Osteocyte (in vitro differentiated cells): ENCODE measurements around the gene TRERF1. TPM values are rescaled to one million over a fixed set of nuclear protein-coding genes. Genes with fewer than 3 reads are reported as not detected.

Experiments
- DNase-seq: peaks from one replicate; pipeline ENCODE4 v3.0.0; 2021; ENCODE audit warnings: mixed read lengths; ENCODE audit not compliant: unreplicated experiment; ENCODE audit errors: extremely low spot score
- H3K27ac Mint-ChIP-seq: one replicate; pipeline ENCODE4 v1.8.0; 2021; ENCODE audit warnings: mild to moderate bottlenecking, mixed read lengths; ENCODE audit not compliant: unreplicated experiment
- H3K27me3 Mint-ChIP-seq: one replicate; pipeline ENCODE4 v1.8.0; 2021; ENCODE audit warnings: mixed read lengths; ENCODE audit not compliant: unreplicated experiment
- H3K36me3 Mint-ChIP-seq: one replicate; pipeline ENCODE4 v1.8.0; 2021; ENCODE audit warnings: mixed read lengths; ENCODE audit not compliant: unreplicated experiment
- H3K4me1 Mint-ChIP-seq: one replicate; pipeline ENCODE4 v1.8.0; 2021; ENCODE audit warnings: mixed read lengths; ENCODE audit not compliant: unreplicated experiment
- H3K4me3 Mint-ChIP-seq: one replicate; pipeline ENCODE4 v1.8.0; 2021; ENCODE audit warnings: mild to moderate bottlenecking, moderate library complexity, mixed read lengths; ENCODE audit not compliant: unreplicated experiment
- H3K9me3 Mint-ChIP-seq: one replicate; pipeline ENCODE4 v1.8.0; 2021; ENCODE audit warnings: mixed read lengths; ENCODE audit not compliant: unreplicated experiment
- total RNA-seq: library from RNA; stranded (reverse); gene quantifications from 2 replicates; pipeline ENCODE4 v1.2.1, GENCODE V29; 2021
- TF ChIP-seq, protein P1 (sequence below): fragments of 200-600 bp; sonication (generic); IDR thresholded peaks from 2 replicates; pipeline ENCODE4 v1.5.0; 2021; ENCODE audit warnings: antibody characterized with exemption, mild to moderate bottlenecking, moderate library complexity

Gene TRERF1
- total RNA-seq, 1 donor from 2014 or later: 6.4 TPM

DNA sequence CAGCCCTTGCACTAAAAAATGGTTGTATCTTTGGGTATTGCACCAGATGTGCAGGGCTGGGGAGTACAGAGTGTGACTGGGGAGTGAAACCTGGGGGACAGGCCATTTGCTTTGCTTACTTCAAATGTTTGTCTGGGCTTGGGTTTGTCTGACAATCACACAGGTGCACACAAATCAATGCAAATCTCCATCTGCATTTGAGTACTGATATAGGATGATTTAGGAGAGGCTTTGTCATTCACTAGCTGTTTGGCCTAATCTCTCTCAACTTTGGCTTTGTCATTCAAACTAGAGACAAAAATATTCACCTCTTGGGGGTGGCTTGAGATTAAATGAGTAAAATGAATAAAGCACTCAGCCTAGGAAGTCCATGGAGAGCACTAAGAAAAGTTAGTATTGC, 274.7 kb downstream of the TRERF1 start:
- no peak overlapping the region for H3K4me3 Mint-ChIP-seq
- DNase-seq: no peak
- H3K9me3 Mint-ChIP-seq: no peaks in the 10 kb centered on the region
- no peaks in the 10 kb centered on the region for H3K4me1 Mint-ChIP-seq
- TF ChIP-seq, protein P1, sequence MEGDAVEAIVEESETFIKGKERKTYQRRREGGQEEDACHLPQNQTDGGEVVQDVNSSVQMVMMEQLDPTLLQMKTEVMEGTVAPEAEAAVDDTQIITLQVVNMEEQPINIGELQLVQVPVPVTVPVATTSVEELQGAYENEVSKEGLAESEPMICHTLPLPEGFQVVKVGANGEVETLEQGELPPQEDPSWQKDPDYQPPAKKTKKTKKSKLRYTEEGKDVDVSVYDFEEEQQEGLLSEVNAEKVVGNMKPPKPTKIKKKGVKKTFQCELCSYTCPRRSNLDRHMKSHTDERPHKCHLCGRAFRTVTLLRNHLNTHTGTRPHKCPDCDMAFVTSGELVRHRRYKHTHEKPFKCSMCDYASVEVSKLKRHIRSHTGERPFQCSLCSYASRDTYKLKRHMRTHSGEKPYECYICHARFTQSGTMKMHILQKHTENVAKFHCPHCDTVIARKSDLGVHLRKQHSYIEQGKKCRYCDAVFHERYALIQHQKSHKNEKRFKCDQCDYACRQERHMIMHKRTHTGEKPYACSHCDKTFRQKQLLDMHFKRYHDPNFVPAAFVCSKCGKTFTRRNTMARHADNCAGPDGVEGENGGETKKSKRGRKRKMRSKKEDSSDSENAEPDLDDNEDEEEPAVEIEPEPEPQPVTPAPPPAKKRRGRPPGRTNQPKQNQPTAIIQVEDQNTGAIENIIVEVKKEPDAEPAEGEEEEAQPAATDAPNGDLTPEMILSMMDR: no peak
- peaks cover 4% of the 10 kb centered on the region for H3K27me3 Mint-ChIP-seq
- H3K36me3 Mint-ChIP-seq: no peaks in the 10 kb centered on the region
- no peak overlapping the region for H3K27ac Mint-ChIP-seq

- H3K4me1 Mint-ChIP-seq: no peaks in the 10 kb centered on the region
- no peaks in the 10 kb centered on the region for H3K9me3 Mint-ChIP-seq
- peaks cover 4% of the 10 kb centered on the region for H3K27me3 Mint-ChIP-seq
- TF ChIP-seq, protein P1: peak; percentile 40
- no peak overlapping the region for H3K27ac Mint-ChIP-seq
- H3K4me3 Mint-ChIP-seq: no peak overlapping the region
- DNase-seq: no peak
- no peaks in the 10 kb centered on the region for H3K36me3 Mint-ChIP-seq
These were observed 275.9 kb downstream of the TRERF1 start for GRCh38 chr6:42175860-42176259.

Other genes starting within 250 kb of the TRERF1 start
- 30.6 and 33.1 TPM in 2 replicates for gene MRPS10, start 234.1 kb downstream of the TRERF1 start, total RNA-seq
- gene UBR2, start 112.1 kb upstream of the TRERF1 start, total RNA-seq: 29.3 and 32.8 TPM in 2 replicates